ENCODE measurements around the gene ANO10. TPM values are rescaled to one million over a fixed set of nuclear protein-coding genes. Genes with fewer than 3 reads are reported as not detected.

ANO10 gene
- total and polyA plus RNA-seq, 4 donors = 19.9 to 33.2 (median 25.3) TPM

GRCh38 chr3:43353393-43353792 lies 268.4 kb downstream of the ANO10 start:
- no peak for DNase-seq
- WGBS, 2 donors = 100% methylated on average over 1 of the region's 1 CpG

GRCh38 chr3:43349716-43350115 lies 272.1 kb downstream of the ANO10 start:
- Histone ChIP-seq H3K9ac (ENCODE audit: insufficient read depth in 1 of 2, low read length in 2 of 2) (no peak overlapping the region), H3K36me3 (ENCODE audit: control insufficient read depth in 4 of 4, insufficient read depth in 4 of 4, low read length in 4 of 4) (peaks cover 20 to 37% (median 28%) of the 10 kb centered on the region in 4 donors), H3K27me3 (ENCODE audit: control insufficient read depth in 3 of 3, insufficient read depth in 3 of 3, low read length in 2 of 3) (no peaks in the 10 kb centered on the region), H3K4me3 (no peak overlapping the region), H3K9me3 (ENCODE audit: control insufficient read depth in 4 of 4, insufficient read depth in 3 of 4, low read length in 3 of 4) (peaks cover 0 to 16% (median 3%) of the 10 kb centered on the region in 4 donors), H3K27ac (ENCODE audit: low read depth in 1 of 2, low read length in 1 of 2) (no peak overlapping the region), H3K4me1 (ENCODE audit: control insufficient read depth in 5 of 5, insufficient read depth in 5 of 5, low read length in 5 of 5) (peaks cover 0 to 13% (median 0%) of the 10 kb centered on the region in 5 donors)
- no peak for TF ChIP-seq CTCF (IDR thresholded peaks at IDR 0.05; ENCODE audit: control extremely low read depth, extremely low read depth)
- no peak for DNase-seq
- ATAC-seq (ENCODE audit: insufficient read depth, low FRiP score) = no peak
- WGBS, 2 donors = 84 to 95% methylated on average over 3 of the region's 3 CpGs

More at GRCh38 chr3:43353393-43353792, 268.4 kb downstream of the ANO10 start:
- Histone ChIP-seq H3K9me3 (ENCODE audit: control insufficient read depth in 4 of 4, insufficient read depth in 3 of 4, low read length in 3 of 4) (peaks cover 0 to 19% (median 4%) of the 10 kb centered on the region in 4 donors), H3K4me1 (ENCODE audit: control insufficient read depth in 5 of 5, insufficient read depth in 5 of 5, low read length in 5 of 5) (peaks cover 0 to 2% (median 0%) of the 10 kb centered on the region in 5 donors), H3K36me3 (ENCODE audit: control insufficient read depth in 4 of 4, insufficient read depth in 4 of 4, low read length in 4 of 4) (peaks cover 6 to 17% (median 10%) of the 10 kb centered on the region in 4 donors), H3K9ac (ENCODE audit: insufficient read depth in 1 of 2, low read length in 2 of 2) (no peak overlapping the region), H3K27ac (ENCODE audit: low read depth in 1 of 2, low read length in 1 of 2) (no peak overlapping the region), H3K4me3 (no peak overlapping the region), H3K27me3 (ENCODE audit: control insufficient read depth in 3 of 3, insufficient read depth in 3 of 3, low read length in 2 of 3) (no peaks in the 10 kb centered on the region)
- no peak for TF ChIP-seq CTCF (IDR thresholded peaks at IDR 0.05; ENCODE audit: control extremely low read depth, extremely low read depth)
- ATAC-seq (ENCODE audit: insufficient read depth, low FRiP score) = no peak

- Histone ChIP-seq H3K4me1 (ENCODE audit: control insufficient read depth in 5 of 5, insufficient read depth in 5 of 5, low read length in 5 of 5) (peaks cover 0 to 13% (median 0%) of the 10 kb centered on the region in 5 donors), H3K27me3 (ENCODE audit: control insufficient read depth in 3 of 3, insufficient read depth in 3 of 3, low read length in 2 of 3) (no peaks in the 10 kb centered on the region), H3K27ac (ENCODE audit: low read depth in 1 of 2, low read length in 1 of 2) (no peak overlapping the region), H3K9me3 (ENCODE audit: control insufficient read depth in 4 of 4, insufficient read depth in 3 of 4, low read length in 3 of 4) (peaks cover 0 to 10% (median 3%) of the 10 kb centered on the region in 4 donors), H3K36me3 (ENCODE audit: control insufficient read depth in 4 of 4, insufficient read depth in 4 of 4, low read length in 4 of 4) (peaks cover 24 to 39% (median 27%) of the 10 kb centered on the region in 4 donors), H3K9ac (ENCODE audit: insufficient read depth in 1 of 2, low read length in 2 of 2) (no peak overlapping the region), H3K4me3 (no peak overlapping the region)
- 86 to 94% methylated on average over 4 of the region's 4 CpGs for WGBS, 2 donors
- ATAC-seq (ENCODE audit: insufficient read depth, low FRiP score) = no peak
- no peak for DNase-seq
- TF ChIP-seq CTCF (IDR thresholded peaks at IDR 0.05; ENCODE audit: control extremely low read depth, extremely low read depth) = no peak
Measured at GRCh38 chr3:43348852-43349574, 272.8 kb downstream of the ANO10 start.
